H1 (cell line): Measurements from ENCODE around the gene ARL6IP1. TPM values are rescaled to one million over a fixed set of nuclear protein-coding genes. Genes with fewer than 3 reads are reported as not detected.

Source experiments
- KDM1A ChIP-seq: fragments of 200-600, 300-600 bp; sonication (generic); IDR thresholded peaks from 2 replicates; pipeline ENCODE4 v1.7.1; 2016; ENCODE audit warnings: mild to moderate bottlenecking, low read length, borderline replicate concordance
- RBBP5 ChIP-seq: IDR thresholded peaks from 2 replicates; pipeline ENCODE4 v1.7.1; 2012; ENCODE audit warnings: low read depth, mild to moderate bottlenecking, inconsistent platforms, low read length, moderate library complexity, borderline replicate concordance
- SP4 ChIP-seq: IDR thresholded peaks from 2 replicates; pipeline ENCODE4 v1.6.1; 2012; ENCODE audit warnings: low read length, inconsistent platforms
- polyA plus RNA-seq, 7 experiments: library from polyadenylated mRNA; depleted of rRNA in 3 of 7; stranded (reverse) in 5 of 7; unstranded in 2 of 7; fragments of >200 nt in 5 of 7; fragments of 200-250 nt in 2 of 7; gene quantifications; 1 replicate in 5 of 7; 2 replicates in 1 of 7; 4 replicates in 1 of 7; pipeline versions ENCODE4 v1.2.1 to v1.2.3, GENCODE V29; 2011 to 2013; ENCODE audit warnings: missing spikeins in 2 of 7, mixed read lengths in 2 of 7
- total RNA-seq: library from RNA; stranded (reverse); fragmentation: NEBNext Ultra II Directional; extraction: Animal tissue kit (Norgen Biotek cat#: 25700); gene quantifications from 2 replicates; pipeline ENCODE4 v1.2.1, GENCODE V29; 2021

Gene ARL6IP1
- total and polyA plus RNA-seq, 2 of the 8 experiments (the other 6 are each of a cell fraction or from before 2014, with no cell fraction given), result 162 to 170 TPM

DNA sequence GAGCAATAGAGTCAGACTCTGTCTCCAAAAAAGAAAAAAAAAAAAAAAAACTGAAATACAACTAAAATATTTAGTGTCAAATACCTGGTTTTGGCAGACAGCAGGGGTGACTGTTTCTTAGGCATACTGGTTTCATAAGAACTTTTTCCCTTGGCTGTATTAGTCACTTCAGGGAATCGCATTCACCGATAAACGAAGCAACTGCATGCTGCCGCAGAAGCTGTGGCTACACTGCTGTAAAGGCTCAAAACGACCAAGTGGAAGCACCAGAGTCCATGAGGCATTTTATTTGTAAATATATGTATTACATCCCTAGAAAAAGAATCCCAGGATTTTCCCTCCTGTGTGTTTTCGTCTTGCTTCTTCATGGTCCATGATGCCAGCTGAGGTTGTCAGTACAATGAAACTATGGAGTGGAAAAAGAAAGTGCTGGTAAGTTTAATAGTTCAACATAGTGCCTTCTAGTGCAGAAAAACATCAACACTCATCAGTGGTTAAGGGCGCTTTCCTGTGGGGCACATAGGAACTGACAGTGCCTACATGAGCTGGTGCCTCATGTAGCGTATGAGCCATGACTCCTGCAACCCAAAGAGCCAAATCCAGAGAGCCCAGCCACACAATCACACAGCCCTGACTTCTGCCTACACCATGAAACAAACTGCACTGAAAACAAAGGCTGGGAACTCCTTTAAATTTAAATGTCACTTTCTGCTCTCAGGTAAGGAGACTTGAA is 18.5 kb downstream of the ARL6IP1 start (continued):
- TF ChIP-seq SP4, result no peak
- no peak for TF ChIP-seq RBBP5
- no peak for TF ChIP-seq KDM1A
